PC-3 (cell line): Measurements from ENCODE around the gene MCHR1.

Experiments used
- EZH2 ChIP-seq: fragments of 300-600 bp; sonication (generic); IDR thresholded peaks from one replicate; pipeline ENCODE4 v1.6.1; 2017; ENCODE audit warnings: antibody characterized with exemption, mild to moderate bottlenecking, low read length; ENCODE audit not compliant: unreplicated experiment
- TF ChIP-seq, protein P1 (sequence below): fragments of 300-600 bp; sonication (generic); conservative IDR thresholded peaks from 2 replicates; pipeline ENCODE4 v1.5.1; 2017; ENCODE audit warnings: antibody characterized with exemption, low read depth, mild to moderate bottlenecking, low read length

DNA sequence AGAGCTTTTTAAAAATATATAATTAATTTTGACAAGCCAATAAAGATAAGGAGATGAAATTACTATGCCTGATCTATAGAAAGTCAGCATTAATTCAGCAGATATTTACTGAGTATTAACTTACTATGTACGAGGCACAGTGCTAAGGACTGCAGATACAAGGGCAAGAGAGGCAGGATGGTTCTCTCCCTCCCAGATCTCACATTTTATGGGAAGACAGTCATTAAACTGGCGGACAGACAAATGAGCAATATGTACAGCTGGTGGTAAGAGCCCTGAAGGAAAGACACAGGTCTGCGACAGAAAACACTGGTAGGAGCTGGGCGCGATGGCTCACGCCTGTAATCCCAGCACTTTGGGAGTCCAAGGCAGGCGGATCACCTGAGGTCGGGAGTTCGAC, 36.8 kb downstream of the MCHR1 start:
- no peak for TF ChIP-seq EZH2
- TF ChIP-seq, protein P1, sequence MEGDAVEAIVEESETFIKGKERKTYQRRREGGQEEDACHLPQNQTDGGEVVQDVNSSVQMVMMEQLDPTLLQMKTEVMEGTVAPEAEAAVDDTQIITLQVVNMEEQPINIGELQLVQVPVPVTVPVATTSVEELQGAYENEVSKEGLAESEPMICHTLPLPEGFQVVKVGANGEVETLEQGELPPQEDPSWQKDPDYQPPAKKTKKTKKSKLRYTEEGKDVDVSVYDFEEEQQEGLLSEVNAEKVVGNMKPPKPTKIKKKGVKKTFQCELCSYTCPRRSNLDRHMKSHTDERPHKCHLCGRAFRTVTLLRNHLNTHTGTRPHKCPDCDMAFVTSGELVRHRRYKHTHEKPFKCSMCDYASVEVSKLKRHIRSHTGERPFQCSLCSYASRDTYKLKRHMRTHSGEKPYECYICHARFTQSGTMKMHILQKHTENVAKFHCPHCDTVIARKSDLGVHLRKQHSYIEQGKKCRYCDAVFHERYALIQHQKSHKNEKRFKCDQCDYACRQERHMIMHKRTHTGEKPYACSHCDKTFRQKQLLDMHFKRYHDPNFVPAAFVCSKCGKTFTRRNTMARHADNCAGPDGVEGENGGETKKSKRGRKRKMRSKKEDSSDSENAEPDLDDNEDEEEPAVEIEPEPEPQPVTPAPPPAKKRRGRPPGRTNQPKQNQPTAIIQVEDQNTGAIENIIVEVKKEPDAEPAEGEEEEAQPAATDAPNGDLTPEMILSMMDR: no peak
